OCI-LY7 (cell line): ENCODE measurements around the gene STK32A.

ENCODE experiments used
- EZH2phosphoT487 ChIP-seq: fragments of 200-600 bp; sonication (generic); IDR thresholded peaks from 2 replicates; pipeline ENCODE4 v1.6.1; 2018; ENCODE audit warnings: low read depth, borderline replicate concordance, mild to moderate bottlenecking, mixed run types, antibody characterized with exemption, low read length, moderate library complexity, mixed read lengths
- TF ChIP-seq, protein P1 (sequence below): fragments of 200-600 bp; sonication (generic); conservative IDR thresholded peaks from 2 replicates; pipeline ENCODE4 v1.5.1; 2014; ENCODE audit warnings: mild to moderate bottlenecking, antibody characterized with exemption, low read length, moderate library complexity, mixed read lengths

DNA sequence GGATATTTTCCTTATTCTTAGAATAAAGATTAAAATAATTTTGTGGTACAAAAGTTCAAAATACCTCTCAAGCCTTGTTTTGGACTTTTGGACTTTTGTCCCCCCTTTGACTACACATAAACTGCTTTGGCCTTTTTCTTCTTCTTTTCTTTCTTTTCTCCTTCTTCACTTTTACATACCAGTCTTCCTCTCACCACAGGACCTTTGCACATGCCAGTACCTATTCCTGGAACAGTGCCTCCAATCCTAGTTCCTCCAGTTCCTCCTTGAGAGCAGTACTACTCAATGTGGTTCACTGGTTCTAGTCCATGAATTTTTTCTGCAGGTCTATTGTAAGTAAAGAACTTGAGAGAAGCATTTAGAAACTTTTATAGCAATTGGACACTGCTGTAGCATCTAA, 136.5 kb downstream of the STK32A start:
- TF ChIP-seq, protein P1, sequence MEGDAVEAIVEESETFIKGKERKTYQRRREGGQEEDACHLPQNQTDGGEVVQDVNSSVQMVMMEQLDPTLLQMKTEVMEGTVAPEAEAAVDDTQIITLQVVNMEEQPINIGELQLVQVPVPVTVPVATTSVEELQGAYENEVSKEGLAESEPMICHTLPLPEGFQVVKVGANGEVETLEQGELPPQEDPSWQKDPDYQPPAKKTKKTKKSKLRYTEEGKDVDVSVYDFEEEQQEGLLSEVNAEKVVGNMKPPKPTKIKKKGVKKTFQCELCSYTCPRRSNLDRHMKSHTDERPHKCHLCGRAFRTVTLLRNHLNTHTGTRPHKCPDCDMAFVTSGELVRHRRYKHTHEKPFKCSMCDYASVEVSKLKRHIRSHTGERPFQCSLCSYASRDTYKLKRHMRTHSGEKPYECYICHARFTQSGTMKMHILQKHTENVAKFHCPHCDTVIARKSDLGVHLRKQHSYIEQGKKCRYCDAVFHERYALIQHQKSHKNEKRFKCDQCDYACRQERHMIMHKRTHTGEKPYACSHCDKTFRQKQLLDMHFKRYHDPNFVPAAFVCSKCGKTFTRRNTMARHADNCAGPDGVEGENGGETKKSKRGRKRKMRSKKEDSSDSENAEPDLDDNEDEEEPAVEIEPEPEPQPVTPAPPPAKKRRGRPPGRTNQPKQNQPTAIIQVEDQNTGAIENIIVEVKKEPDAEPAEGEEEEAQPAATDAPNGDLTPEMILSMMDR, result no peak
- no peak for TF ChIP-seq EZH2phosphoT487
